ENCODE data around the gene SPDYE8. TPM values are rescaled to one million over a fixed set of nuclear protein-coding genes. Genes with fewer than 3 reads are reported as not detected.

The SPDYE8 gene
- total and polyA plus RNA-seq, 9 of the 15 experiments (the other 6 are each of a cell fraction or from before 2014, with no cell fraction given) = 0.03 to 0.10 TPM; not detected in 7

GRCh38 chr7:73005693-73006447, 23.7 kb downstream of the SPDYE8 start (continued):
- TF ChIP-seq, protein P1, sequence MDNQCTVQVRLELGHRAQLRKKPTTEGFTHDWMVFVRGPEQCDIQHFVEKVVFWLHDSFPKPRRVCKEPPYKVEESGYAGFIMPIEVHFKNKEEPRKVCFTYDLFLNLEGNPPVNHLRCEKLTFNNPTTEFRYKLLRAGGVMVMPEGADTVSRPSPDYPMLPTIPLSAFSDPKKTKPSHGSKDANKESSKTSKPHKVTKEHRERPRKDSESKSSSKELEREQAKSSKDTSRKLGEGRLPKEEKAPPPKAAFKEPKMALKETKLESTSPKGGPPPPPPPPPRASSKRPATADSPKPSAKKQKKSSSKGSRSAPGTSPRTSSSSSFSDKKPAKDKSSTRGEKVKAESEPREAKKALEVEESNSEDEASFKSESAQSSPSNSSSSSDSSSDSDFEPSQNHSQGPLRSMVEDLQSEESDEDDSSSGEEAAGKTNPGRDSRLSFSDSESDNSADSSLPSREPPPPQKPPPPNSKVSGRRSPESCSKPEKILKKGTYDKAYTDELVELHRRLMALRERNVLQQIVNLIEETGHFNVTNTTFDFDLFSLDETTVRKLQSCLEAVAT (IDR thresholded peaks at IDR 0.05) = peak in 1 of 2 experiments; percentile 13; a peak in 1 of 4 replicates
- TF ChIP-seq, protein P2, sequence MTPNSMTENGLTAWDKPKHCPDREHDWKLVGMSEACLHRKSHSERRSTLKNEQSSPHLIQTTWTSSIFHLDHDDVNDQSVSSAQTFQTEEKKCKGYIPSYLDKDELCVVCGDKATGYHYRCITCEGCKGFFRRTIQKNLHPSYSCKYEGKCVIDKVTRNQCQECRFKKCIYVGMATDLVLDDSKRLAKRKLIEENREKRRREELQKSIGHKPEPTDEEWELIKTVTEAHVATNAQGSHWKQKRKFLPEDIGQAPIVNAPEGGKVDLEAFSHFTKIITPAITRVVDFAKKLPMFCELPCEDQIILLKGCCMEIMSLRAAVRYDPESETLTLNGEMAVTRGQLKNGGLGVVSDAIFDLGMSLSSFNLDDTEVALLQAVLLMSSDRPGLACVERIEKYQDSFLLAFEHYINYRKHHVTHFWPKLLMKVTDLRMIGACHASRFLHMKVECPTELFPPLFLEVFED (CRISPR knock-in tag; conservative IDR thresholded peaks at IDR 0.05) = 0 out of 2 replicates have a peak, but pooled peaks have one; percentile 52
- TF ChIP-seq CXXC5 (CRISPR knock-in tag; IDR thresholded peaks at IDR 0.05) (peak; percentile 90), KDM2B (CRISPR knock-in tag; IDR thresholded peaks at IDR 0.05) (0 out of 2 replicates have a peak, but pooled peaks have one; percentile 37), BRD9 (IDR thresholded peaks at IDR 0.05; ENCODE audit: low read depth, partially characterized antibody) (peak; percentile 48), TARDBP (IDR thresholded peaks at IDR 0.05) (peak; percentile 22; the same call in 1 of the 2 replicates), TAF7 (tag; IDR thresholded peaks at IDR 0.05) (peak; percentile 81)
- TF ChIP-seq, protein P3, sequence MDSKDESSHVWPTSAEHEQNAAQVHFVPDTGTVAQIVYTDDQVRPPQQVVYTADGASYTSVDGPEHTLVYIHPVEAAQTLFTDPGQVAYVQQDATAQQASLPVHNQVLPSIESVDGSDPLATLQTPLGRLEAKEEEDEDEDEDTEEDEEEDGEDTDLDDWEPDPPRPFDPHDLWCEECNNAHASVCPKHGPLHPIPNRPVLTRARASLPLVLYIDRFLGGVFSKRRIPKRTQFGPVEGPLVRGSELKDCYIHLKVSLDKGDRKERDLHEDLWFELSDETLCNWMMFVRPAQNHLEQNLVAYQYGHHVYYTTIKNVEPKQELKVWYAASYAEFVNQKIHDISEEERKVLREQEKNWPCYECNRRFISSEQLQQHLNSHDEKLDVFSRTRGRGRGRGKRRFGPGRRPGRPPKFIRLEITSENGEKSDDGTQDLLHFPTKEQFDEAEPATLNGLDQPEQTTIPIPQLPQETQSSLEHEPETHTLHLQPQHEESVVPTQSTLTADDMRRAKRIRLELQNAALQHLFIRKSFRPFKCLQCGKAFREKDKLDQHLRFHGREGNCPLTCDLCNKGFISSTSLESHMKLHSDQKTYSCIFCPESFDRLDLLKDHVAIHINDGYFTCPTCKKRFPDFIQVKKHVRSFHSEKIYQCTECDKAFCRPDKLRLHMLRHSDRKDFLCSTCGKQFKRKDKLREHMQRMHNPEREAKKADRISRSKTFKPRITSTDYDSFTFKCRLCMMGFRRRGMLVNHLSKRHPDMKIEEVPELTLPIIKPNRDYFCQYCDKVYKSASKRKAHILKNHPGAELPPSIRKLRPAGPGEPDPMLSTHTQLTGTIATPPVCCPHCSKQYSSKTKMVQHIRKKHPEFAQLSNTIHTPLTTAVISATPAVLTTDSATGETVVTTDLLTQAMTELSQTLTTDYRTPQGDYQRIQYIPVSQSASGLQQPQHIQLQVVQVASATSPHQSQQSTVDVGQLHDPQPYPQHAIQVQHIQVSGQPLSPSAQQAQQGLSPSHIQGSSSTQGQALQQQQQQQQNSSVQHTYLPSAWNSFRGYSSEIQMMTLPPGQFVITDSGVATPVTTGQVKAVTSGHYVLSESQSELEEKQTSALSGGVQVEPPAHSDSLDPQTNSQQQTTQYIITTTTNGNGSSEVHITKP (IDR thresholded peaks at IDR 0.05; ENCODE audit: partially characterized antibody) = peak; percentile 41
- TF ChIP-seq, protein P4, sequence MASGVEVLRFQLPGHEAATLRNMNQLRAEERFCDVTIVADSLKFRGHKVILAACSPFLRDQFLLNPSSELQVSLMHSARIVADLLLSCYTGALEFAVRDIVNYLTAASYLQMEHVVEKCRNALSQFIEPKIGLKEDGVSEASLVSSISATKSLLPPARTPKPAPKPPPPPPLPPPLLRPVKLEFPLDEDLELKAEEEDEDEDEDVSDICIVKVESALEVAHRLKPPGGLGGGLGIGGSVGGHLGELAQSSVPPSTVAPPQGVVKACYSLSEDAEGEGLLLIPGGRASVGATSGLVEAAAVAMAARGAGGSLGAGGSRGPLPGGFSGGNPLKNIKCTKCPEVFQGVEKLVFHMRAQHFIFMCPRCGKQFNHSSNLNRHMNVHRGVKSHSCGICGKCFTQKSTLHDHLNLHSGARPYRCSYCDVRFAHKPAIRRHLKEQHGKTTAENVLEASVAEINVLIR (CRISPR knock-in tag; IDR thresholded peaks at IDR 0.05) = peak; percentile 69
- TF ChIP-seq, protein P5, sequence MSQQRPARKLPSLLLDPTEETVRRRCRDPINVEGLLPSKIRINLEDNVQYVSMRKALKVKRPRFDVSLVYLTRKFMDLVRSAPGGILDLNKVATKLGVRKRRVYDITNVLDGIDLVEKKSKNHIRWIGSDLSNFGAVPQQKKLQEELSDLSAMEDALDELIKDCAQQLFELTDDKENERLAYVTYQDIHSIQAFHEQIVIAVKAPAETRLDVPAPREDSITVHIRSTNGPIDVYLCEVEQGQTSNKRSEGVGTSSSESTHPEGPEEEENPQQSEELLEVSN (IDR thresholded peaks at IDR 0.05; ENCODE audit: borderline replicate concordance in 1 of 2, extremely low read depth in 1 of 2, insufficient read depth in 1 of 2, insufficient read length in 1 of 2, low read depth in 1 of 2, low read length in 1 of 2, poor library complexity in 1 of 2, severe bottlenecking in 1 of 2) = peak in 1 of 2 experiments; percentile 45
